Kidney (tissue), 14 donors: ENCODE measurements around the gene STKLD1. TPM values are rescaled to one million over a fixed set of nuclear protein-coding genes. Genes with fewer than 3 reads are reported as not detected.

Experiments used
- DNase-seq, 5 donors: peaks; one replicate each; pipeline ENCODE4 v3.0.0-alpha.2; 2013 to 2020
- FAIRE-seq: peaks from 2 replicates; lab custom pipeline; 2012; peaks lifted over from hg19 to GRCh38; lab: Jason Lieb, UNC
- H3K27ac ChIP-seq, 2 donors: one replicate each; pipeline ENCODE4 v1.7.0; 2013; ENCODE audit warnings: low read depth in 2 of 2, low read length in 2 of 2, inconsistent platforms in 1 of 2
- H3K27me3 ChIP-seq: one replicate; pipeline ENCODE4 v1.7.1; 2013; ENCODE audit warnings: low read length, inconsistent platforms; ENCODE audit not compliant: control insufficient read depth, insufficient read depth
- H3K36me3 ChIP-seq, 3 donors: one replicate each; pipeline versions ENCODE4 v1.7.0 to v1.7.1; 2013; ENCODE audit warnings: low read length in 3 of 3, control low read depth in 1 of 3, inconsistent platforms in 1 of 3; ENCODE audit not compliant: insufficient read depth in 3 of 3, control insufficient read depth in 2 of 3
- H3K4me1 ChIP-seq, 3 donors: one replicate each; pipeline versions ENCODE4 v1.7.0 to v1.7.1; 2013; ENCODE audit warnings: low read length in 3 of 3, inconsistent platforms in 1 of 3, low read depth in 1 of 3; ENCODE audit not compliant: control insufficient read depth in 2 of 3, insufficient read depth in 2 of 3
- H3K4me3 ChIP-seq, 3 donors: one replicate each; pipeline versions ENCODE4 v1.7.0 to v1.8.1; 2013; ENCODE audit warnings: low read length in 3 of 3, control low read depth in 1 of 3, inconsistent platforms in 1 of 3
- H3K9ac ChIP-seq, 3 donors: one replicate each; pipeline versions ENCODE4 v1.7.0 to v1.7.1; 2013; ENCODE audit warnings: low read length in 3 of 3, control low read depth in 1 of 3, inconsistent platforms in 1 of 3
- H3K9me3 ChIP-seq, 3 donors: one replicate each; pipeline versions ENCODE4 v1.7.0 to v1.7.1; 2013; ENCODE audit warnings: low read length in 3 of 3, control low read depth in 1 of 3, inconsistent platforms in 1 of 3; ENCODE audit not compliant: control insufficient read depth in 2 of 3, insufficient read depth in 1 of 3
- CTCF ChIP-seq: IDR thresholded peaks from 3 replicates; pipeline ENCODE4 v1.5.1; 2012; ENCODE audit warnings: mild to moderate bottlenecking, moderate library complexity, borderline replicate concordance; ENCODE audit not compliant: insufficient read depth; ENCODE audit errors: extremely low read depth
- intact Hi-C: fragments of 100-400 bp; cut with DNase I; formaldehyde crosslinking; loops from one replicate; pipeline ENCODE4 v1.11.1; 2022
- polyA plus RNA-seq: library from polyadenylated mRNA; stranded (reverse); fragments of 350-450 nt; fragmentation: Illumina TruSeq; extraction: RNeasy Lipid Tissue Mini Kit (QIAGEN cat#74804); gene quantifications from one replicate; pipeline ENCODE4 v1.2.3, GENCODE V29; 2014; ENCODE audit warnings: low read depth, low replicate concordance; ENCODE audit not compliant: insufficient read depth
- total RNA-seq: library from RNA; stranded (reverse); fragmentation: NEBNext Ultra II Directional; extraction: Animal tissue kit (Norgen Biotek cat#: 25700); gene quantifications from one replicate; pipeline ENCODE4 v1.2.1, GENCODE V29; 2021
- donor health status: control.
- donor health status: control.
- donor health status: control.
- donor health status: control.
- donor health status: control.
- donor health status: DM: yes; HTN: yes; CAD: no.
- donor health status: Normal renal cell carcinoma (clear cell type).

Gene STKLD1
- total and polyA plus RNA-seq, 2 donors from 2014 or later = 1.9 to 4.0 TPM

- DNase-seq (no peak), FAIRE-seq (no peak)
- Histone ChIP-seq H3K4me3 (peak overlapping the region in 1 of 3 donors; percentile 24), H3K36me3 (peaks cover 0 to 3% (median 0%) of the 10 kb centered on the region in 3 donors), H3K27ac (no peak overlapping the region), H3K9me3 (peaks cover 0 to 4% (median 0%) of the 10 kb centered on the region in 3 donors), H3K4me1 (no peaks in the 10 kb centered on the region), H3K27me3 (no peaks in the 10 kb centered on the region), H3K9ac (no peak overlapping the region)
- intact Hi-C loops = no loop called here
- no peak for TF ChIP-seq CTCF
These were observed 7.3 kb downstream of the STKLD1 start for GRCh38 chr9:133383438-133383837.

- TF ChIP-seq CTCF = no peak
- Histone ChIP-seq H3K27me3 (no peaks in the 10 kb centered on the region), H3K4me3 (no peak overlapping the region), H3K4me1 (no peaks in the 10 kb centered on the region), H3K9me3 (peaks cover 0 to 4% (median 0%) of the 10 kb centered on the region in 3 donors), H3K36me3 (peaks cover 0 to 3% (median 0%) of the 10 kb centered on the region in 3 donors), H3K27ac (no peak overlapping the region), H3K9ac (no peak overlapping the region)
- intact Hi-C loops = no loop called here
- FAIRE-seq = no peak
- DNase-seq = no peak
These were observed 8.7 kb downstream of the STKLD1 start for GRCh38 chr9:133384736-133385321.

GRCh38 chr9:133385452-133385851 is 9.3 kb downstream of the STKLD1 start:
- TF ChIP-seq CTCF = no peak
- intact Hi-C loops = no loop called here
- DNase-seq (no peak), FAIRE-seq (no peak)
- H3K9me3 ChIP-seq = peaks cover 0 to 4% (median 0%) of the 10 kb centered on the region in 3 donors
- no peaks in the 10 kb centered on the region for H3K27me3 ChIP-seq
- peaks cover 0 to 3% (median 0%) of the 10 kb centered on the region in 3 donors for H3K36me3 ChIP-seq
- no peaks in the 10 kb centered on the region for H3K4me1 ChIP-seq
- no peak overlapping the region for H3K4me3 ChIP-seq
- H3K9ac ChIP-seq = no peak overlapping the region
- no peak overlapping the region for H3K27ac ChIP-seq
